SK-N-SH treated with all-trans-retinoic acid at 6 μM for 48 hours (cell line): ENCODE data around the gene GDI2.
"Not testable (repeated sequence)": the region's sequence is repeated elsewhere in the genome, so short reads cannot be mapped to it uniquely, and the experiment has no call there.

Source experiments
- BACH2 ChIP-seq: fragments of 250-450 bp; sonication (Bioruptor Pico); IDR thresholded peaks from 2 replicates; pipeline ENCODE4 v1.9.0; 2021; ENCODE audit warnings: mild to moderate bottlenecking, borderline replicate concordance
- CSDC2 ChIP-seq: fragments of 250-450 bp; sonication (Bioruptor Pico); IDR thresholded peaks from 2 replicates; pipeline ENCODE4 v1.5.0; 2020; ENCODE audit warnings: mild to moderate bottlenecking, moderate library complexity
- ESRRG ChIP-seq: fragments of 250-450 bp; sonication (Bioruptor Pico); IDR thresholded peaks from 2 replicates; pipeline ENCODE4 v1.6.1; 2021; ENCODE audit warnings: mild to moderate bottlenecking
- PATZ1 ChIP-seq: fragments of 250-450 bp; sonication (Bioruptor Pico); IDR thresholded peaks from 2 replicates; pipeline ENCODE4 v1.8.0; 2020; ENCODE audit warnings: mild to moderate bottlenecking, moderate library complexity, borderline replicate concordance
- RARB ChIP-seq: fragments of 250-450 bp; sonication (Bioruptor Pico); IDR thresholded peaks from 2 replicates; pipeline ENCODE4 v1.8.0; 2021; ENCODE audit warnings: mild to moderate bottlenecking, moderate library complexity
- SNAI2 ChIP-seq: fragments of 250-450 bp; sonication (Bioruptor Pico); IDR thresholded peaks from 2 replicates; pipeline ENCODE4 v1.5.0; 2020; ENCODE audit warnings: mild to moderate bottlenecking, moderate library complexity
- ZFP30 ChIP-seq: fragments of 450-650 bp; formaldehyde crosslinking; IDR thresholded peaks from 2 replicates; pipeline ENCODE4 v1.5.0; 2022; ENCODE audit warnings: mild to moderate bottlenecking, moderate library complexity
- ZNF565 ChIP-seq: fragments of 450-650 bp; formaldehyde crosslinking; conservative IDR thresholded peaks from 2 replicates; pipeline ENCODE4 v1.5.0; 2020; ENCODE audit warnings: low read depth, mild to moderate bottlenecking, moderate library complexity

GRCh38 chr10:5808783-5809392, 4.3 kb downstream of the GDI2 start:
- not testable (repeated sequence) for TF ChIP-seq CSDC2 (CRISPR knock-in tag); ZNF565; SNAI2; PATZ1 (CRISPR knock-in tag); ZFP30; ESRRG (CRISPR knock-in tag); BACH2 (CRISPR knock-in tag); RARB (CRISPR knock-in tag)
